Heart right ventricle (tissue), 16 donors: Measurements from ENCODE around the gene RAB3B. TPM values are rescaled to one million over a fixed set of nuclear protein-coding genes. Genes with fewer than 3 reads are reported as not detected.

Source experiments
- ATAC-seq, 8 donors: fragments of 200-7000 bp; cut with Tn5 transposase; one replicate each; pipeline ENCODE4 v1.9.1; 2020; ENCODE audit warnings: mild to moderate bottlenecking in 8 of 8, moderate library complexity in 8 of 8, moderate number of reproducible peaks in 1 of 8
- DNase-seq, 2 donors: peaks; one replicate each; pipeline ENCODE4 v3.0.0-alpha.2; 2020
- H3K27ac ChIP-seq, 10 donors: fragments of 200-600 bp; sonication (generic) in 2 of 10; one replicate each; pipeline versions ENCODE4 v1.5.0 to v1.8.0; 2020 to 2022; ENCODE audit warnings: mild to moderate bottlenecking in 3 of 10
- H3K27me3 ChIP-seq, 7 donors: fragments of 200-600 bp; one replicate each; pipeline ENCODE4 v1.8.0; 2021 to 2022; ENCODE audit warnings: mild to moderate bottlenecking in 2 of 7
- H3K36me3 ChIP-seq, 9 donors: fragments of 200-600 bp; sonication (generic) in 1 of 9; one replicate each; pipeline versions ENCODE4 v1.5.0 to v1.8.0; 2020 to 2022; ENCODE audit warnings: mild to moderate bottlenecking in 2 of 9
- H3K4me1 ChIP-seq, 9 donors: fragments of 200-600 bp; sonication (generic) in 1 of 9; one replicate each; pipeline versions ENCODE4 v1.5.0 to v1.8.0; 2020 to 2022; ENCODE audit warnings: mild to moderate bottlenecking in 4 of 9
- H3K4me3 ChIP-seq, 10 donors: fragments of 200-600 bp; sonication (generic) in 2 of 10; one replicate each; pipeline versions ENCODE4 v1.5.0 to v1.8.0; 2020 to 2022; ENCODE audit warnings: mild to moderate bottlenecking in 7 of 10, moderate library complexity in 2 of 10
- H3K9me3 ChIP-seq, 11 donors: fragments of 200-600 bp in 10 of 11; sonication (generic) in 2 of 11; one replicate each; pipeline versions ENCODE4 v1.5.0 to v1.8.0; 2013 to 2022; ENCODE audit warnings: mild to moderate bottlenecking in 2 of 11, control low read depth in 1 of 11, moderate library complexity in 1 of 11
- WGBS, 2 donors: extraction: QIAGEN DNeasy Blood & Tissue Kit; methylation state at CpG; one replicate each; pipeline ENCODE4 v1.1.7; 2013; ENCODE audit warnings: inconsistent platforms in 1 of 2; 5-methylcytosine and 5-hydroxymethylcytosine counted together
- intact Hi-C, 10 donors: fragments of 100-400 bp; cut with DNase I; formaldehyde crosslinking; loops; one replicate each; pipeline versions ENCODE4 v1.11.1 to v1.14.2; 2022
- polyA plus RNA-seq, 2 donors: library from polyadenylated mRNA; stranded (reverse); fragments of 200-250 nt; gene quantifications; one replicate each; pipeline ENCODE4 v1.2.3, GENCODE V29; 2013
- total RNA-seq, 10 donors: library from RNA; stranded (reverse); fragmentation: NEBNext Ultra II Directional in 3 of 10; extraction: Animal tissue kit (Norgen Biotek cat#: 25700) in 3 of 10; gene quantifications; one replicate each; pipeline versions ENCODE4 v1.2.1 to v1.2.4, GENCODE V29; 2021 to 2023
- TF ChIP-seq, protein P1 (sequence below), 9 donors: fragments of 200-600 bp; sonication (generic) in 2 of 9; IDR thresholded peaks; one replicate each; pipeline versions ENCODE4 v1.5.0 to v1.8.0; 2021 to 2022; ENCODE audit warnings: antibody characterized with exemption in 9 of 9, mild to moderate bottlenecking in 5 of 9, moderate library complexity in 1 of 9
- donor health status: Arrhythmogenic right ventricular cardiomyopathy.
- donor health status: ischemic (EF 13 %, LVEDD 7.1; RV severe dilation, severe dysfunction).
- donor health status: healthy with polysubstance abuse.
- donor health status: DM: no; HTN: yes; CAD: no.
- donor health status: DM: no; HTN: no; CAD: no.
- donor health status: ischemic (EF 25% LVEDD 6.9; RV normal size, moderate dysfunction).
- donor health status: ischemic (EF 25% LVEDD 5.7; RV mildly dilated, moderate dysfunction).
- donor health status: healthy.
- donor health status: DM: yes; HTN: yes; CAD: no.
- donor health status: Ischemic cardiomyopathy.
- donor health status: ischemic (EF 35%, LVEDD 5.7; RV mildly dilated, moderate dysfunction).
- donor health status: nonischemic (EF 11% LVEDD 7.7; RV severe dilation, severe dysfunction).
- donor health status: DM: yes; HTN: yes; CAD: no.
- donor health status: PGD.
- donor health status: ischemic (EF 29% LVEDD 5.4; RV normal size, mild dysfunction).
- donor health status: nonischemic (EF 23%, LVEDD 6.1; RV moderate dilation, normal function).

RAB3B gene
- total and polyA plus RNA-seq, 12 donors: 0.01 to 0.02 TPM; not detected in 10

DNA sequence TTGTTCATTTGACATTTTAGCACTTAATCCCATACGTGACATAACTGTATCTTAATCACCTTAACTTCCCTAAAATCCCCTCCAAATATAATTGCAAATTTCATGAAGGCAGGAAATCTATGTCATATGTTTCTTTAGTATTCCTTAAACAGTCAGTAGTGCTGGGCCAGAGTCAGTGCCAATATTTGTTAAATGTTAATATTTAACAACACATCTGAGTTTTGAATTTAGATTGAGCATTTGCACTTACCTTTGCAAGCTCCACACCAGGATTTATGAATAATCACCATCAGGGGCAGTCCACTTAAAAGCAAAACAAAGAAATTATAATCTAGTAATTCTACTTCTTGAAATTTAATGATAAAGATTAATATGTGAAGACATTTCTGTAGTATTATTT lies 37.8 kb upstream of the RAB3B start:
- ATAC-seq: no peak
- Histone ChIP-seq H3K4me3 (no peak overlapping the region), H3K9me3 (no peaks in the 10 kb centered on the region), H3K4me1 (peaks cover 7 to 25% (median 18%) of the 10 kb centered on the region in 9 donors), H3K36me3 (peaks cover 0 to 57% (median 11%) of the 10 kb centered on the region in 9 donors), H3K27me3 (no peaks in the 10 kb centered on the region), H3K27ac (no peak overlapping the region)
- intact Hi-C loops: no loop called here
- TF ChIP-seq, protein P1, sequence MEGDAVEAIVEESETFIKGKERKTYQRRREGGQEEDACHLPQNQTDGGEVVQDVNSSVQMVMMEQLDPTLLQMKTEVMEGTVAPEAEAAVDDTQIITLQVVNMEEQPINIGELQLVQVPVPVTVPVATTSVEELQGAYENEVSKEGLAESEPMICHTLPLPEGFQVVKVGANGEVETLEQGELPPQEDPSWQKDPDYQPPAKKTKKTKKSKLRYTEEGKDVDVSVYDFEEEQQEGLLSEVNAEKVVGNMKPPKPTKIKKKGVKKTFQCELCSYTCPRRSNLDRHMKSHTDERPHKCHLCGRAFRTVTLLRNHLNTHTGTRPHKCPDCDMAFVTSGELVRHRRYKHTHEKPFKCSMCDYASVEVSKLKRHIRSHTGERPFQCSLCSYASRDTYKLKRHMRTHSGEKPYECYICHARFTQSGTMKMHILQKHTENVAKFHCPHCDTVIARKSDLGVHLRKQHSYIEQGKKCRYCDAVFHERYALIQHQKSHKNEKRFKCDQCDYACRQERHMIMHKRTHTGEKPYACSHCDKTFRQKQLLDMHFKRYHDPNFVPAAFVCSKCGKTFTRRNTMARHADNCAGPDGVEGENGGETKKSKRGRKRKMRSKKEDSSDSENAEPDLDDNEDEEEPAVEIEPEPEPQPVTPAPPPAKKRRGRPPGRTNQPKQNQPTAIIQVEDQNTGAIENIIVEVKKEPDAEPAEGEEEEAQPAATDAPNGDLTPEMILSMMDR (IDR thresholded peaks at IDR 0.05): no peak
- 85 to 91% methylated on average over 1 of the region's 1 CpG for WGBS, 2 donors
- no peak for DNase-seq

DNA sequence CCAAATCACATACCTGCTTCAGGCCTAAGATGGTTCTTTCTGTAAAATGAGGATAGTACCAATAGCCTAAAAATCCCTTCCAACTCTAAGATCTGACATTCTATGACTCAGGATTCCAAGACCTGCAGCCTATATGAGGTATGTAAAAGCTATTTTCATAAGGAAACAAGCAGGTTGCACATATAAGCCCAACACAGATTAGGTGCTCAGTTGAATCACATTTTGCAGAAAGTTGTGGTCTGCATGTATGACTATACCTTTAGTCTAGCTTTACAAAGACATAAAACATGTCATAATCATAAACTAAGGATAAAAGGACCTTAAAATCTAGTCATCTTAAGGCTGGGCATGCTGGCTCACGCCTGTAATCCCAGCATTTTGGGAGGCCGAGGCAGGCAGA lies 35.8 kb upstream of the RAB3B start:
- DNase-seq (no peak), ATAC-seq (no peak)
- H3K27me3 ChIP-seq: no peaks in the 10 kb centered on the region
- TF ChIP-seq, protein P1 (IDR thresholded peaks at IDR 0.05): no peak
- H3K9me3 ChIP-seq: no peaks in the 10 kb centered on the region
- peaks cover 0 to 8% (median under 1%) of the 10 kb centered on the region in 9 donors for H3K4me1 ChIP-seq
- H3K27ac ChIP-seq: no peak overlapping the region
- 95 to 98% methylated on average over 2 of the region's 2 CpGs for WGBS, 2 donors
- intact Hi-C loops: no loop called here
- no peak overlapping the region for H3K4me3 ChIP-seq
- H3K36me3 ChIP-seq: peaks cover 0 to 78% (median 20%) of the 10 kb centered on the region in 9 donors

DNA sequence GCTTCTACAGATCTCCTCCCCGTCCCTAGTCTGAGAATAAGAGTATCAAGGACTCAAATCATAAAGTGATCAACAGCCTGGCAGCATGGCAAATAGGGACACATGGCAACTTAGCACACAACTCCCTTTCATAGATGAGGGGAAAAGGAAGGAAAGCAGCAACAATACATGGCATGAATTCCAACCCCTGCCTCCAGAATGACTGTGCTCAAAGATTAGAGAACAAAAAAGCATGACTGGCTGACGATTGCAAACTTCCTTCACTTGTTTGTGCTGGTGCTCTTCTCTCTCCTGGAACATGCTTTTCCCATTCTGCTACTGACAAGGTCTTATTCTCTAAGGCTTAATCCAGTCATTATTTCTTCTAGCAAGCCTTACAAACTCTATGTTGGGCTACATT lies 31.6 kb upstream of the RAB3B start:
- peaks cover 0 to 79% (median 28%) of the 10 kb centered on the region in 9 donors for H3K36me3 ChIP-seq

DNA sequence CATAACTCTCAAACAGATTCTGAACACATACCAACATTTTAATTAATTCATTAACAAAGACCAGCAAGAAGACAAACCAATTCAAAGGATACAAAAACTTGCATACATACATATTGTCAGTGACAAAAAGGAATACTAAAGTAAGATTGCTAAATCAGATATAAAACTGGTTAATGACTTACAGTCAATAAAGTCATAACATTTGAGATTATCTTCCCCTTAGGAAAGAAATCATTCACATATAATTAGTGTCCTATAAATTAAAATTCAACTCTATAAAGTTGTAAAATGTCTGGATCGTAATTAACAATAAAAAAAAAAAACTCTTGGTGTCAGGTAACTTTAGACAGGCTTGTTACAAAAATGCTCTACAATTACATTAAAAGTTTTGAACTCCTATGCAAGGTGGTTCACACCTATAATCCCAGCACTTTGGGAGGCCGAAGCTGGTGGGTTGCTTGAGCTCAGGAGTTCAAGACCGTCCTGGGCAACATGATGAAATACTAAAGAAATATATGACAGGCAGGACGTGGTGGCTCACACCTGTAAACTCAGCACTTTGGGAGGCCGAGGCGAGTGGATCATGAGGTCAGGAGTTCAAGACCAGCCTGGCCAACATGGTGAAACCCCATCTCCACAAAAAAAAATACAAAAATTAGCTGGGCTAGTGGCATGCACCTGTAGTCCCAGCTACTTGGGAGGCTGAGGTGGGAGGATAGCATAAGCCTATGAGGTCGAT lies 17.7 kb upstream of the RAB3B start:
- Histone ChIP-seq H3K27ac (no peak overlapping the region), H3K36me3 (no peaks in the 10 kb centered on the region), H3K27me3 (peaks cover 0 to 64% (median 44%) of the 10 kb centered on the region in 7 donors), H3K4me3 (no peak overlapping the region), H3K9me3 (no peaks in the 10 kb centered on the region), H3K4me1 (no peaks in the 10 kb centered on the region)
- WGBS, 2 donors: 86 to 92% methylated on average over 7 of the region's 7 CpGs
- TF ChIP-seq, protein P1 (IDR thresholded peaks at IDR 0.05): no peak
- intact Hi-C loops: loop anchor here in 1 of 10 donors (10.0 kb wide), 1 partner anchor 373 kb away; no protein-coding TSS in a partner anchor
- ATAC-seq (no peak), DNase-seq (no peak)

More for the DNA sequence above, 31.6 kb upstream of the RAB3B start:
- TF ChIP-seq, protein P1 (IDR thresholded peaks at IDR 0.05): no peak
- 65 to 74% methylated on average over 2 of the region's 2 CpGs for WGBS, 2 donors
- ATAC-seq (no peak), DNase-seq (no peak)
- no peak overlapping the region for H3K4me3 ChIP-seq
- H3K27me3 ChIP-seq: no peaks in the 10 kb centered on the region
- H3K27ac ChIP-seq: no peak overlapping the region
- H3K4me1 ChIP-seq: no peaks in the 10 kb centered on the region
- H3K9me3 ChIP-seq: no peaks in the 10 kb centered on the region
- intact Hi-C loops: no loop called here
